HL-60 (cell line): ENCODE measurements around the gene PRKCE.

ENCODE experiments used
- DNase-seq, 2 experiments: peaks; one replicate each; pipeline ENCODE4 v3.0.0-alpha.2; 2010 to 2020; ENCODE audit warnings: low read depth in 1 of 2, low spot score in 1 of 2
- H3K27ac ChIP-seq: fragments of 250-450 bp; sonication (Bioruptor Pico); replicated peaks from 2 replicates; pipeline ENCODE4 v1.5.1; 2020; ENCODE audit warnings: mild to moderate bottlenecking, moderate library complexity
- H3K27me3 ChIP-seq: fragments of 250-450 bp; sonication (Bioruptor Pico); 2 replicates; pipeline ENCODE4 v1.5.1; 2021; ENCODE audit warnings: mild to moderate bottlenecking, moderate library complexity; ENCODE audit not compliant: insufficient read depth, poor library complexity, severe bottlenecking
- H3K4me3 ChIP-seq: replicated peaks from 2 replicates; pipeline ENCODE4 v1.5.1; 2011; ENCODE audit warnings: mild to moderate bottlenecking, control low read depth, low read length; ENCODE audit not compliant: insufficient read depth
- GABPA ChIP-seq: IDR thresholded peaks from 2 replicates; pipeline ENCODE4 v1.6.1; 2012; ENCODE audit warnings: low read depth
- POLR2AphosphoS5 ChIP-seq: IDR thresholded peaks from 2 replicates; pipeline ENCODE4 v1.6.1; 2012; ENCODE audit warnings: low read depth
- SPI1 ChIP-seq: IDR thresholded peaks from 2 replicates; pipeline ENCODE4 v1.6.1; 2012; ENCODE audit warnings: low read depth, mild to moderate bottlenecking, borderline replicate concordance
- TF ChIP-seq, protein P1 (sequence below): IDR thresholded peaks from 2 replicates; pipeline ENCODE4 v1.6.1; 2012; ENCODE audit warnings: low read depth; ENCODE audit not compliant: insufficient replicate concordance
- TF ChIP-seq, protein P2 (sequence below): IDR thresholded peaks from one replicate; pipeline ENCODE4 v1.5.1; 2011; ENCODE audit warnings: low read length, control low read depth, inconsistent platforms; ENCODE audit not compliant: insufficient read depth

Gene PRKCE

DNA sequence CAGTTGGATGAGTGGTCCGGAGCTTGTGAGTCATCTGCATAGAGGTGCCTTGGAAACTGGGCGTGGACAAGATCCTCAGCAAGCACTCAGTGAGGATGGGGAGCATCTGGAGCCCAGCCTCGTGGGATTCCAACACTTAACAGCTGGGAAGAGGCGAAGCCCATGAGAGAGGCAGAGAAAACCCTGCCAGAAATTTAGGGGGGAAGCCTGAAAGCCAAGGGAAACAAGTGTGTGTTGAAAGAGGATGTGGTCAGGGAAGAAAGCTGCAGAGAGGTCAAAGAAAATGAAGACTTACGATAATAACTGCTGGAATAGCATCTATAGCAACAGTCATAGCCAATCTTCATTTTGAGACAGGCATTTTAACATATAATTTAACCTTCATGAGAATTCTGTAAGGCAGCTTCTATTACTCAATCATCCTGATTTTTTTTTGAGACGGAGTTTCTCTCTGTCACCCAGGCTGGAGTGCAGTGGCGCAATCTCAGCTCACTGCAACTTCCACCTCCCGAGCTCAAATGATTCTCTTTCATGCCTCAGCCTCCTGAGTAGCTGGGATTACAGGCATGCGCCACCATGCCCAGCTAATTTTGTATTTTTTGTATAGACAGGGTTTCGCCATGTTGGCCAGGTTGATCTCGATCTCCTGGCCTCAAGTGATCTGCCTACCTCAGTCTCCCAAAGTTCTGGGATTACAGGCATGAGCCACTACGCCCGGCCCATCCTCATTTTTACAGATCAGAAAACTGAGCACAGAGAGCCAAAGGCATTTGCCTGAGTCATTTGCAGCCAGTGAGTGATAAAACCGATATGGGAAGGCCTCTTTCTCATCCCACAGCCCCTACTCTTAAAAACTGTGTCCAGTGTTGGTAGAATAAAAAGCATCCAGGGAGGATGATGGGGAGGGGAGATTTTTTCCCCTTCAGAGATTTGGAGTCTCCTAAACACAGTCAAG, 431.3 kb downstream of the PRKCE start:
- Histone ChIP-seq H3K27me3 (no peaks in the 10 kb centered on the region), H3K27ac (no peak overlapping the region), H3K4me3 (no peak overlapping the region)
- TF ChIP-seq, protein P1, sequence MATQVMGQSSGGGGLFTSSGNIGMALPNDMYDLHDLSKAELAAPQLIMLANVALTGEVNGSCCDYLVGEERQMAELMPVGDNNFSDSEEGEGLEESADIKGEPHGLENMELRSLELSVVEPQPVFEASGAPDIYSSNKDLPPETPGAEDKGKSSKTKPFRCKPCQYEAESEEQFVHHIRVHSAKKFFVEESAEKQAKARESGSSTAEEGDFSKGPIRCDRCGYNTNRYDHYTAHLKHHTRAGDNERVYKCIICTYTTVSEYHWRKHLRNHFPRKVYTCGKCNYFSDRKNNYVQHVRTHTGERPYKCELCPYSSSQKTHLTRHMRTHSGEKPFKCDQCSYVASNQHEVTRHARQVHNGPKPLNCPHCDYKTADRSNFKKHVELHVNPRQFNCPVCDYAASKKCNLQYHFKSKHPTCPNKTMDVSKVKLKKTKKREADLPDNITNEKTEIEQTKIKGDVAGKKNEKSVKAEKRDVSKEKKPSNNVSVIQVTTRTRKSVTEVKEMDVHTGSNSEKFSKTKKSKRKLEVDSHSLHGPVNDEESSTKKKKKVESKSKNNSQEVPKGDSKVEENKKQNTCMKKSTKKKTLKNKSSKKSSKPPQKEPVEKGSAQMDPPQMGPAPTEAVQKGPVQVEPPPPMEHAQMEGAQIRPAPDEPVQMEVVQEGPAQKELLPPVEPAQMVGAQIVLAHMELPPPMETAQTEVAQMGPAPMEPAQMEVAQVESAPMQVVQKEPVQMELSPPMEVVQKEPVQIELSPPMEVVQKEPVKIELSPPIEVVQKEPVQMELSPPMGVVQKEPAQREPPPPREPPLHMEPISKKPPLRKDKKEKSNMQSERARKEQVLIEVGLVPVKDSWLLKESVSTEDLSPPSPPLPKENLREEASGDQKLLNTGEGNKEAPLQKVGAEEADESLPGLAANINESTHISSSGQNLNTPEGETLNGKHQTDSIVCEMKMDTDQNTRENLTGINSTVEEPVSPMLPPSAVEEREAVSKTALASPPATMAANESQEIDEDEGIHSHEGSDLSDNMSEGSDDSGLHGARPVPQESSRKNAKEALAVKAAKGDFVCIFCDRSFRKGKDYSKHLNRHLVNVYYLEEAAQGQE: no peak
- TF ChIP-seq SPI1 (peak; percentile 37; the same call in 1 of the 2 replicates), GABPA (no peak)
- TF ChIP-seq, protein P2, sequence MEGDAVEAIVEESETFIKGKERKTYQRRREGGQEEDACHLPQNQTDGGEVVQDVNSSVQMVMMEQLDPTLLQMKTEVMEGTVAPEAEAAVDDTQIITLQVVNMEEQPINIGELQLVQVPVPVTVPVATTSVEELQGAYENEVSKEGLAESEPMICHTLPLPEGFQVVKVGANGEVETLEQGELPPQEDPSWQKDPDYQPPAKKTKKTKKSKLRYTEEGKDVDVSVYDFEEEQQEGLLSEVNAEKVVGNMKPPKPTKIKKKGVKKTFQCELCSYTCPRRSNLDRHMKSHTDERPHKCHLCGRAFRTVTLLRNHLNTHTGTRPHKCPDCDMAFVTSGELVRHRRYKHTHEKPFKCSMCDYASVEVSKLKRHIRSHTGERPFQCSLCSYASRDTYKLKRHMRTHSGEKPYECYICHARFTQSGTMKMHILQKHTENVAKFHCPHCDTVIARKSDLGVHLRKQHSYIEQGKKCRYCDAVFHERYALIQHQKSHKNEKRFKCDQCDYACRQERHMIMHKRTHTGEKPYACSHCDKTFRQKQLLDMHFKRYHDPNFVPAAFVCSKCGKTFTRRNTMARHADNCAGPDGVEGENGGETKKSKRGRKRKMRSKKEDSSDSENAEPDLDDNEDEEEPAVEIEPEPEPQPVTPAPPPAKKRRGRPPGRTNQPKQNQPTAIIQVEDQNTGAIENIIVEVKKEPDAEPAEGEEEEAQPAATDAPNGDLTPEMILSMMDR: no peak
- DNase-seq: peak; percentile 63 to 77

- TF ChIP-seq, protein P2: no peak
- TF ChIP-seq, protein P1: no peak
- TF ChIP-seq POLR2AphosphoS5 (no peak), SPI1 (no peak), GABPA (no peak)
- Histone ChIP-seq H3K4me3 (no peak overlapping the region), H3K27ac (no peak overlapping the region), H3K27me3 (no peaks in the 10 kb centered on the region)
- no peak for DNase-seq
Observed at GRCh38 chr2:46086578-46087070, 435.1 kb downstream of the PRKCE start.

GRCh38 chr2:46087492-46087891, 436.0 kb downstream of the PRKCE start:
- Histone ChIP-seq H3K27me3 (no peaks in the 10 kb centered on the region), H3K27ac (no peak overlapping the region), H3K4me3 (no peak overlapping the region)
- TF ChIP-seq SPI1 (no peak), GABPA (no peak), POLR2AphosphoS5 (no peak)
- TF ChIP-seq, protein P1: no peak
- TF ChIP-seq, protein P2: no peak
- DNase-seq: no peak
